ENCODE results near the gene FAM227A.

Gene FAM227A

GRCh38 chr22:38699784-38700183, 43.6 kb upstream of the FAM227A start:
- DNase-seq (ENCODE audit: low read depth), result no peak
- H3K4me3 ChIP-seq (ENCODE audit: low read length), result peak overlapping the region; percentile 67
- no peak for TF ChIP-seq CTCF (conservative IDR thresholded peaks at IDR 0.05; ENCODE audit: low read depth, low read length)

DNA sequence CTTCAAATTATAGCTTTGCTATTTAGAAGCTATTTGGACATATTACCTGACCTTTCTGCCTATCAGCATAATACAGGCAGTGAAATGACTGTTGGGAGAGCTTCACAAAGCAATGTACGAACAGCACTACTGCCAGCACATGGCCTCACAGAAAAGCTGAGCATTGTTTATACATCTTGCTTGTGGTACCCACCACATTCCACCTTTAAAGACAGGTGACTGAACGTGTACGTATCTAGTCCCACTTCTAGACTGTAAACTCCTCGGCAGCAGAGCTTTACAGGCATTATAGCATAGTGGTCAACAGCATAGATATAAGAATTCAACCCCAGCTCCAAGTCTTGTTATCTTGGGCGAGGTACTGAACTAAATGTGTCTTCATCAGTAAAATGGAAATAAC, 43.0 kb upstream of the FAM227A start:
- TF ChIP-seq CTCF (conservative IDR thresholded peaks at IDR 0.05; ENCODE audit: low read depth, low read length), result no peak
- peak overlapping the region; percentile 67 for H3K4me3 ChIP-seq (ENCODE audit: low read length)
- no peak for DNase-seq (ENCODE audit: low read depth)

DNA sequence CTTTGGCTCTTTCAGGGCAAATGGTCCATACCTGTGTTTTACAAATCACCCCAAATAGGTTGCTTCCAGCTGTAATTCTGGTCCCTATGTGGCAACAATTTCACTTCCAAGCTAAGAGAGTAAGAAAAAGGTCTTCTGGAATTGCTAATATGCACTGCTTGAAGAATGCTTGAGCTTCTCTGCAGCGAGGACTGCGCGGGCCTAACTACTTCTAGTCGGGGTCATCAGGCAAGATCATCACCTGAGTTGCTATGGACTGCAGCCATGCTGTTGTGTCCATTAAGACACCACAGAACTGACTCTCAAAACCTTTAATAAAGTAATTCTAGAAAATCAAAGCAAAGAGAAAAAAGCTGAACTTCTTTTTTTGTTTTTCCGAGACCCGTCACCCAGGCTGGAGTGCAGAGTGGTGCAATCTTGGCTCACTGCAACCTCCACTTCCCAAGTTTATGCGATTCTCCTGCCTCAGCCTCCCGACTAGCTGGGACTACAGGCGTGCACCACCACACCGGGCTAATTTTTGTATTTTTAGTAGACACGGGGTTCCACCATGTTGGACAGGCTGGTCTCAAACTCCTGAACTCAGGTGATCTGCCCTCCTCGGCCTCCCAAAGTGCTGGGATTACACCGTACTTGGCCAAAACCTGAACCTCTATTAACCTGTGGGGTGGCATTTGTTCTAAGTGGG, 42.4 kb upstream of the FAM227A start:
- DNase-seq (ENCODE audit: low read depth), result no peak
- TF ChIP-seq CTCF (conservative IDR thresholded peaks at IDR 0.05; ENCODE audit: low read depth, low read length), result no peak
- H3K4me3 ChIP-seq (ENCODE audit: low read length), result peak overlapping the region; percentile 67

GRCh38 chr22:38697425-38698089, 41.4 kb upstream of the FAM227A start:
- no peak for DNase-seq (ENCODE audit: low read depth)
- no peak for TF ChIP-seq CTCF (conservative IDR thresholded peaks at IDR 0.05; ENCODE audit: low read depth, low read length)
- H3K4me3 ChIP-seq (ENCODE audit: low read length), result peak overlapping the region; percentile 67

DNA sequence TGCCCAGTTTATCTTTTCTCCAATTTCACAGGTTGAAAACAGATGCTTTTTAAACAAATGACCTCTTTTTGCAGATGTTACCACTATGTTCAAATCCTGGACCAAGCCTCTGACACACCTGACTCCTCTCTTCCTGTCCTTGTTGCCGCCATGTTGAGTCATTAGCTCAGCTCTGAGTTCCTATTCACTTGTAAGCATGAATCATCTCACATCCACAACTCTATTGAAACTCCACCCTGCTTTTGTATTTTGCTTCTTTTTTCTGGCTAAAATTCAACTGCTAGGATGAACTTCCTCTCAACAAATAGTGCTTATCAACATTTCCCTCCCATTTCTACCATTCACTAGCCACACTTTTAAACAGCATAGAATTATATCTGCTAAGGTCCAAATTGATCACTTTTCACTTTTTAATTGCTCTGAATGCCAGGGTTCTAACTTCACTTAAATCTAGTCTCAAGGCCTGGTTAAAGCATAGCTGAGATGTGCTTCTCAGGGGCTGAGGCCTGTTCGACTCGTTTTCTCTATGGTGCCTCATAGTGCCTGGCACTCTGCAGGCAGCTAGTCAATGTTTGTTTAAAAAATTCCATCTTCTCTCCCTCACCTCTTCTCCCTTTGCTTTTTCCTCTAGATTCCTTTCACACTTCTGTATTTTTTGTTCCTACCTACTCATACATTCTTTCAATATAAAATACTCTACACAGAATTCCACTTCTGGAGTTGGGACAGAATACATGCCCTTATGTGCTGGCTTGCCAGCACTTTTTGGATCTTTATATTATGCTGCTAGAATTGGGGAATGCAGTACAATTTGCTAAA, 40.6 kb upstream of the FAM227A start:
- peak overlapping the region; percentile 67 for H3K4me3 ChIP-seq (ENCODE audit: low read length)
- no peak for DNase-seq (ENCODE audit: low read depth)
- TF ChIP-seq CTCF (conservative IDR thresholded peaks at IDR 0.05; ENCODE audit: low read depth, low read length), result no peak

- TF ChIP-seq CTCF (conservative IDR thresholded peaks at IDR 0.05; ENCODE audit: low read depth, low read length), result no peak
- no peak for DNase-seq (ENCODE audit: low read depth)
- no peak overlapping the region for H3K4me3 ChIP-seq (ENCODE audit: low read length)
Observed at GRCh38 chr22:38694940-38695339, 38.7 kb upstream of the FAM227A start.

Measured in retinal pigment epithelial cell (primary cell).